Mesothelial cell of epicardium (in vitro differentiated cells): ENCODE data around the gene MCF2L. TPM values are rescaled to one million over a fixed set of nuclear protein-coding genes. Genes with fewer than 3 reads are reported as not detected.

Experiments
- DNase-seq, 2 experiments: peaks; one replicate each; pipeline ENCODE4 v3.0.0; 2021; ENCODE audit warnings: low spot score in 2 of 2; ENCODE audit not compliant: unreplicated experiment in 2 of 2
- H3K27ac Mint-ChIP-seq: 2 replicates; pipeline ENCODE4 v1.8.0; 2021; ENCODE audit warnings: mixed read lengths
- H3K27me3 Mint-ChIP-seq: 2 replicates; pipeline ENCODE4 v1.8.0; 2021; ENCODE audit warnings: low read depth, mixed read lengths
- H3K36me3 Mint-ChIP-seq: 2 replicates; pipeline ENCODE4 v1.8.0; 2021; ENCODE audit warnings: mixed read lengths
- H3K4me1 Mint-ChIP-seq: 2 replicates; pipeline ENCODE4 v1.8.0; 2021; ENCODE audit warnings: mixed read lengths
- H3K4me3 Mint-ChIP-seq: 2 replicates; pipeline ENCODE4 v1.8.0; 2021; ENCODE audit warnings: mild to moderate bottlenecking, moderate library complexity, mixed read lengths
- H3K9me3 Mint-ChIP-seq: 2 replicates; pipeline ENCODE4 v1.8.0; 2021; ENCODE audit warnings: mixed read lengths
- total RNA-seq: library from RNA; stranded (reverse); gene quantifications from 3 replicates; pipeline ENCODE4 v1.2.1, GENCODE V29; 2021
- TF ChIP-seq, protein P1 (sequence below): fragments of 200-600 bp; sonication (generic); IDR thresholded peaks from one replicate; pipeline ENCODE4 v1.5.0; 2021; ENCODE audit warnings: antibody characterized with exemption; ENCODE audit not compliant: unreplicated experiment

MCF2L gene
- total RNA-seq, 1 donor from 2014 or later: 36.6 TPM

DNA sequence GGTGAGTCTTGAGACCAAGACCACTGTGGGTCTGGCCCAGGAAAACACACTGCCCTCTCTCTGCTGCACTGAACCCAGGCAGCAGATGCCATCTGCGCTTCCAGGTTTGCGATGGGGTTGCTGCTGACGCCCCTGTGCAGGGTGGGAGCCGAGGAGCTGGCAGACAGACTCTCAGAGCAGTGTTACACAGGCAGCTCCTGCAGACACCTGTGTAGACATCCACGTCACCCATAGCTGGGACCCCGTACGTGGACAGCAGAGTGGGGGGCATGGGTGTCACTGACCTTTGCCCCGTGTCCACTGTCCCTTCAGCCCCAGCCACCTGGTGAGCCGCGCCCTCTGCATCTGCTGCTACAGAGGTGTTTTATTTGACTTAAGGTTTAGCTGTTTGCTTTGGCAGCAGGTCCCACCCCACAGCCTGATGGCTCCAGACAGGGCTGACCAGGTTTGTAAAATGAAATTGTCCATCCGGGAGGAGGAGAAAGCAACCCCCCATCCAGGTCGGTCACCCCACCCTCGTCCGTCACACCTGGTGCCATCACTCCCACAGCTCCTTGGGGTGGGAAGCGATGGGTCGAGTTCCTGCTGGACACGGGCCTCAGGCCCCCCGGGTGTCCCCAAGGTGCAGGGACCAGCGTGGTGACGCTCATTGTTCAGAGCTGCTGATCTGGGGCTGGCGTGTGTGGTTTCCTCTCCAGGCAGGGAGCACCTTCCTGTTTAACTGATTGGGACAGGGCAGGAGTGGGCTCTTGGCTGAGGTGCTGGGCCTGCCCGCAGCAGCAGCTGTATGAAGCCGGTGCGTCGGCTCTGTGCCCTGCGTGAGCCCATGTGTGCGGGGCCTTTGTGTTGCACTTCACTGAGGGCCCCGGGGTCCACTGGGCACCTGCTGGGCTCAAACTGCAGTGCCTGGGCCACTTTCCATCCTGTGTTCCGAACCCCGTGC lies 28.4 kb downstream of the MCF2L start:
- TF ChIP-seq, protein P1, sequence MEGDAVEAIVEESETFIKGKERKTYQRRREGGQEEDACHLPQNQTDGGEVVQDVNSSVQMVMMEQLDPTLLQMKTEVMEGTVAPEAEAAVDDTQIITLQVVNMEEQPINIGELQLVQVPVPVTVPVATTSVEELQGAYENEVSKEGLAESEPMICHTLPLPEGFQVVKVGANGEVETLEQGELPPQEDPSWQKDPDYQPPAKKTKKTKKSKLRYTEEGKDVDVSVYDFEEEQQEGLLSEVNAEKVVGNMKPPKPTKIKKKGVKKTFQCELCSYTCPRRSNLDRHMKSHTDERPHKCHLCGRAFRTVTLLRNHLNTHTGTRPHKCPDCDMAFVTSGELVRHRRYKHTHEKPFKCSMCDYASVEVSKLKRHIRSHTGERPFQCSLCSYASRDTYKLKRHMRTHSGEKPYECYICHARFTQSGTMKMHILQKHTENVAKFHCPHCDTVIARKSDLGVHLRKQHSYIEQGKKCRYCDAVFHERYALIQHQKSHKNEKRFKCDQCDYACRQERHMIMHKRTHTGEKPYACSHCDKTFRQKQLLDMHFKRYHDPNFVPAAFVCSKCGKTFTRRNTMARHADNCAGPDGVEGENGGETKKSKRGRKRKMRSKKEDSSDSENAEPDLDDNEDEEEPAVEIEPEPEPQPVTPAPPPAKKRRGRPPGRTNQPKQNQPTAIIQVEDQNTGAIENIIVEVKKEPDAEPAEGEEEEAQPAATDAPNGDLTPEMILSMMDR: no peak

DNA sequence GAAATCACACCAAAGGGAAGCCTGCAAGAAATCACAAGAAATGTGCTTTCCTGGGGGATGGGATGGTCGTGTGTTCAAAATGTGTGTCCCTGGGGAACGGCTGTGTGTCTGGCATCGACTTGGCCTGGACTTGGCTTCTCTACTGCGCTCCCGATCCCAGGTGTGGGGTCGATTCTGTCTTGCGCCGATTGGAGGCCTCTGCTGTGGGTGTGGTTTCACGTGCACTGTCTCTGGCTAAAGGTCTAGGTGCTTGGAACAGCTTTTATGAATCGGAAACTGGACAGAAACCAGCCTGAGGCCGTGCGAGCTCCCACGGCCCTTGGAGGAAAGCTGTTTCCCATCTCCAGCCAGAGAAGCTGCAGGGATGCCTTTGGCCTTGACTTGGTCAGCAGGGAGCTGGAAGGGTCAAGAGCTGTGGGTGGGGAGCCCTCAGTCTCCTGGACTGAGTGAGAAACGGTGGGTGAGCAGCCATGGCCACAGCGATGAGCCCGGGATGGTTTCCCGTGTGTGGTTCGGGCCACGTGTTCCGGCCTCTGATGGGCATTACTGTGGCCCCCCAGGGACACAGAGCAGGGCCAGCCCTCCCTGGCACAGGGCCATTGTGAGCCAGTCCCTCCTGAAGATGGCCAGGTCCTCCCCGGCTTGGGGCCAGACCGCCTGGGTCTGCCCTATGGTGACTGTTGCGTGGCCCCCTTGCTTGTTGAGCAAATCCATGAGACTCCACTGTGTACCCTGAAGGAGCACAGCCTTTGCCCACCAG lies 29.7 kb downstream of the MCF2L start:
- DNase-seq: no peak
- peak overlapping the region; percentile 50 for H3K27ac Mint-ChIP-seq
- TF ChIP-seq, protein P1: no peak
- H3K4me3 Mint-ChIP-seq: no peak overlapping the region
- H3K27me3 Mint-ChIP-seq: peaks cover 7% of the 10 kb centered on the region
- H3K36me3 Mint-ChIP-seq: no peaks in the 10 kb centered on the region
- H3K9me3 Mint-ChIP-seq: no peaks in the 10 kb centered on the region
- H3K4me1 Mint-ChIP-seq: peaks cover 23% of the 10 kb centered on the region

More for the DNA sequence above, 28.4 kb downstream of the MCF2L start:
- no peaks in the 10 kb centered on the region for H3K9me3 Mint-ChIP-seq
- peaks cover 17% of the 10 kb centered on the region for H3K27me3 Mint-ChIP-seq
- H3K27ac Mint-ChIP-seq: no peak overlapping the region
- H3K36me3 Mint-ChIP-seq: no peaks in the 10 kb centered on the region
- no peak for DNase-seq
- H3K4me1 Mint-ChIP-seq: peaks cover 21% of the 10 kb centered on the region
- H3K4me3 Mint-ChIP-seq: no peak overlapping the region

DNA sequence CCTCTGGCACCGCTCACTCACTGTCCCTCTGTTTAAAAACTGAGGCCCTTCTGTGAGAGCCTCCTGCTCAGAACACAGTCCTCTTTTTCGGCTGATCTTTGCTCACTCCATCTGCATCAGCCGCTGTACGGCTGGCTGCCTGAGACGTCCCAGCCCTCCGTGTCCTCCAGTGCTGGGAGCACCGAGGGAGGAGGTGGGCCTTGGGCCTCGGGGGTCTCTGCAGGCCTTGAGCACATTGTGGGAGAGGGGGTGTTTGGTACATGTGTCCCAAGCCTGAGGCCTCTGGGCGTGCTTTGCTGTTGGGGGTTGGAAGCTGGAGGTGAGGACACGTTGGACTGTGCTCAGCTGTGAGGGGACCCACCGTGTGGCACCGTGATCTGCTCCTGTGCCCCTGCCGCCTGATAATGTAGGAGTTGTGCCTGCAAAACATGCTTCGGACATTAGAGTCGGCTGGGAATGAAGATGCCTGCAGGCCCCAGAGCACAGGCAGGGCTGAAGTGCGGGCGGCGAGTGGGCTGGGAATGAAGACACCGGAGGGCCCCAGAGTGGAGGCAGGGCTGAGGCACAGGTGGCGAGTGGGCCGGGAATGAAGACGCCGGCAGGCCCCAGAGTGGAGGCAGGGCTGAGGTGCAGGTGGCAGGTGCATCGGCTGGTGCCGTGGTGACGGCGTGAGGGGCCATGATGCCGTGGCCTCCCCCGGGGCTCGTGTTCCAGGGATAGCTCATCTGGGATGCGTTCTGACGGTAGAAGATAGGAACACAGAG lies 30.6 kb downstream of the MCF2L start:
- no peak for DNase-seq
- H3K4me3 Mint-ChIP-seq: no peak overlapping the region
- no peak overlapping the region for H3K27ac Mint-ChIP-seq
- peaks cover 3% of the 10 kb centered on the region for H3K27me3 Mint-ChIP-seq
- TF ChIP-seq, protein P1: no peak
- no peaks in the 10 kb centered on the region for H3K9me3 Mint-ChIP-seq
- peaks cover 23% of the 10 kb centered on the region for H3K4me1 Mint-ChIP-seq
- peaks cover 4% of the 10 kb centered on the region for H3K36me3 Mint-ChIP-seq

DNA sequence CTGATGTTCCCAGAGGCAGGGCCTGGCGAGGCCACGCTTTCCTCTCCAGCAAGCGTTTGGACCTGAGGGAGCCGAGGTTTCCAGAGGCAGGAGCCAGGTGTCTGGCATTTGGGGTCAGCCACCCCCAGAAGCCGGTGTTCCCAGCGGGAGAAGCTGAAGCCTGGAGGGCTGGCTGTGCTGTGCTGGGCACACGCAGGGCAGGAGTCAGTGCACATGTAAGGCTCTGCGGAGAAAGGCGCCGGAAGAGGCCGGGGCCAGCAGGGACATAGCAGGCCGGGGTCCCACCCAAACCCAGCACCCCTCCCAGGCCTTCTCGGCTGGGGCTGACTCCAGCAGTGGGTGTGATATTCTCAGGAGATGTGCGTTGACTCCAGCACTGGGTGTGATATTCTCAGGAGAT lies 31.6 kb downstream of the MCF2L start:
- peak overlapping the region; percentile 78 for H3K4me3 Mint-ChIP-seq

More for the DNA sequence above, 31.6 kb downstream of the MCF2L start:
- no peaks in the 10 kb centered on the region for H3K9me3 Mint-ChIP-seq
- peaks cover 6% of the 10 kb centered on the region for H3K36me3 Mint-ChIP-seq
- no peak for DNase-seq
- no peak overlapping the region for H3K27ac Mint-ChIP-seq
- TF ChIP-seq, protein P1: no peak
- H3K27me3 Mint-ChIP-seq: no peaks in the 10 kb centered on the region
- H3K4me1 Mint-ChIP-seq: peaks cover 23% of the 10 kb centered on the region
